ENCODE measurements around the gene RAC2.

- TF ChIP-seq EZH2 (IDR thresholded peaks at IDR 0.05; ENCODE audit: low read depth, low read length, severe bottlenecking): no peak
- TF ChIP-seq EP300 (IDR thresholded peaks at IDR 0.05; ENCODE audit: borderline replicate concordance in 1 of 2, low read depth in 2 of 2, low read length in 2 of 2): no peak
- no peak for TF ChIP-seq JUND (IDR thresholded peaks at IDR 0.05; ENCODE audit: low read length)
- no peak for TF ChIP-seq CTCF (IDR thresholded peaks at IDR 0.05; ENCODE audit: control extremely low read depth in 1 of 3, insufficient read depth in 1 of 3, low read depth in 1 of 3, low read length in 3 of 3)
- no peak for TF ChIP-seq CREB1 (IDR thresholded peaks at IDR 0.05)
- TF ChIP-seq POLR2A (IDR thresholded peaks at IDR 0.05; ENCODE audit: control extremely low read depth in 1 of 2, low read depth in 2 of 2, low read length in 2 of 2): no peak
- TF ChIP-seq KDM5A (IDR thresholded peaks at IDR 0.05; ENCODE audit: low read length): no peak
- no peak for TF ChIP-seq KDM1A (IDR thresholded peaks at IDR 0.05; ENCODE audit: borderline replicate concordance, low read length)
- TF ChIP-seq POLR2AphosphoS5 (IDR thresholded peaks at IDR 0.05; ENCODE audit: low read depth, low read length): no peak
- TF ChIP-seq RXRA (IDR thresholded peaks at IDR 0.05; ENCODE audit: insufficient read depth, low read depth, low read length): no peak
- TF ChIP-seq SP1 (IDR thresholded peaks at IDR 0.05; ENCODE audit: low read depth, low read length): no peak
Measured at GRCh38 chr22:37281646-37282384, 37.7 kb upstream of the RAC2 start.
